Right kidney (tissue), 1 donor: ENCODE results near the gene XAF1.
"Not testable (repeated sequence)": the region's sequence is repeated elsewhere in the genome, so short reads cannot be mapped to it uniquely, and the experiment has no call there.

Experiments
- DNase-seq: peaks from one replicate; pipeline ENCODE4 v3.0.0-alpha.2; 2016

The XAF1 gene

DNA sequence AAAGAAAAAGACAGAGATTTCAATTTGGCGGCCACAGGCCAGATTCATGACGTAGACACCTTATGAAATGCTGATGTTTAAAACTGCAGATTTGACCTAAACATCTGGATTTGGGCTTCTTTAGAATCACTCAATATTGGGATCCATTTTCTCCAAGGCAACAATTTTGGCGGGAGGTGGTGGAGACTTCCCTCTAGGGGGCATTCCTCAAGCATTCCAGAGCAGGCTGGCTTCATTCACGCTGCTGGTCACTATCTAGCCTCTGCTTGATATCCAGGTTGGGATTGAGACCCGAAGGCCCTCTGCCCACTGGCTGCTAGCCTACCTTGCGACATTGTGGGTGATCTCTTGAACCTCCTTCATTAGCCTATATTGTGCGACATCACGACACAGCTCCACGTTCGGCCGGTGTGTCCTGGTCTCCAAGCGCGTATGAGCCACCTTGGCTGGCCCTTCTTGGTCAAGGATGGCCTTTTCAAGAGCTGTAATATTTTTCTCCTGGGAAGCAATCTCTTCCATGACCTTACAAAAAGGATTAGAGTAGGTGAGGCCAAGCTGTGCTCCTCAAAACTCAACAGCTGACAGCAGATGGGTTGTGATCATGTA, 44.7 kb downstream of the XAF1 start:
- DNase-seq, result no peak

DNA sequence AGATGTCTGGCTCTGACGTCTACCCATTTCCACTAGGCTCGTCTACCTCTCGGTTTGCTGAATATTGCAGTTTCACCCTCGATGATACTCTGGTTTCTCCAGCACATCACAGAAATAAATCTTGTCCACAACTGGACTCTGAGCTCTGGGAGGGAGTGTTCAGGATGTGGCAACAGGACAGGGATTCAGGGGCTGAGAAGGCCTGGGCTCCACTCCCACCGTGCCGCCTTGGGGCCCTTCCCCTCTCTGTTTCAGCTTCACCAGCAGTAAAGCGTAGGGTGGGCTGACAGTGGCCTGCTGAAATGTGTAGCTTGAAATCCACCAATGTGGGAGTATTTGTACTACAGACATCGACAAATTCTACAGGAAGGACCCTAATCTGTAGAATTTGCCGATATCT, 55.7 kb downstream of the XAF1 start:
- no peak for DNase-seq

DNA sequence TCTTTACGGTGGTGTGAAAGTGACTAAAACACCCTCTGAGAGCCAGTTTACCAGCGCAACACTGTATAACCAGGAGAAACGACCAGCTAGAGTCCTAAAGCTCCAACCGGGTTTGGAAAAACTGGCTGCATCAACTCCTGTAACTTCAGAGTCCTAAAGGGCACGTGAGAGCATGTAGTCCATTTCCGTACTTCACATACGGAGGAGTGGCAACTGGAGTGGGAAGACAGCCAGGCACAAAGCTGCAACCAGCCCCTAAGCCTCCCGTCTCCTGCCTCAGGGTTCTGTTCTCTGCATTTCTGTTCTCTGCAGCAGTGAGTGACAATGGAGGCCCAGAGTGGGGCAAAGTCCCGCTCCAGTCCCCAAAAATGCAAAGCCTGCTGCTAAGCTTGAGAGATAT, 56.4 kb downstream of the XAF1 start:
- DNase-seq, result no peak

DNA sequence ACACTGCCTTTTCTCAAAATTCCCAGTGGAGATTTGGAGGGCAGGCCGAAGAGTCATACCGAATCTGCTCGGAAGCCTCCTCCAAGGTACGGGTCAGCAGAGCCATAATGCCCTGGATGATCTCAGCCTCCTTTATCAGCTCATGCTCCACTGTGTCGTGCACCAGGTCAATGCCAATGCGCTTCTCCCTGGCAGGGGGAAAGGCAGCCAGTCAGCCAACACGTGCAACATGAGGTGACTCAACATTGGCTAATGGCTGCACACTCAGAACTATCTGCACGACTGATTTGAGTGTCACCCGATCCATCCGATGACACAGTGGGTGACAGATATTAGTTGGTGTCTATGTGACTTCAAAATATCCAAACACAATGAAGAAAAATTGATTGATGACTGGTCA, 59.9 kb downstream of the XAF1 start:
- no peak for DNase-seq

DNA sequence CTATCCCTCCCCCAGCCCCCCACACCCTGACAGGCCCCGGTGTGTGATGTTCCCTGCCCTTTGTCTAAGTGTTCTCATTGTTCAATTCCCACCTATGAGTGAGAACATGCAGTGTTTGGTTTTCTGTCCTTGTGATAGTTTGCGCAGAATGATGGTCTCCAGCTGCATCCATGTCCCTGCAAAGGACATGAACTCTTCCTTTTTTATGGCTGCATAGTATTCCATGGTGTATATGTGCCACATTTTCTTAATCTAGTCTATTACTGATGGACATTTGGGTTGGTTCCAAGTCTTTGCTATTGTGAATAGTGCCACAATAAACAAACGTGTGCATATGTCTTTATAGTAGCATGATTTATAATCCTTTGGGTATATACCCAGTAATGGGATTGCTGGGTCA, 60.5 kb downstream of the XAF1 start:
- not testable (repeated sequence) for DNase-seq

DNA sequence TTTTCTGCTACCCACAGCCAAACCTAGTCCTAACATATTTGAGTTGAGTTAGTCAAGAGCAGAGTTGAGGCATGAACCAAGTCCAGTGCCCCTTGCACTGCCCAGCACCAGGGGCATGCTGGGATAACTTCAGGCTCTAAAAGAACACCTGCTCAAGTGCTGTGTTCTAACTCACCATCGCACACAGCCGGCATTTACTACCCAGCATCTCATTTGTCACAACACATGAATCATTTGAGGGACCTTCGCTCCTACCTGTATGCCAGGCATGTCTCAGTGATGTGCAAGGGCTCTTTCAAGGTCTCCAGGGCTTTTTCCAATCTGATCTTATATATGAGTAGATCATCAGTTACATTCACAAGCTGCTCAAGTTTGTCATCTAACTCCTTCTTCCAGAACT, 63.1 kb downstream of the XAF1 start:
- DNase-seq, result no peak

DNA sequence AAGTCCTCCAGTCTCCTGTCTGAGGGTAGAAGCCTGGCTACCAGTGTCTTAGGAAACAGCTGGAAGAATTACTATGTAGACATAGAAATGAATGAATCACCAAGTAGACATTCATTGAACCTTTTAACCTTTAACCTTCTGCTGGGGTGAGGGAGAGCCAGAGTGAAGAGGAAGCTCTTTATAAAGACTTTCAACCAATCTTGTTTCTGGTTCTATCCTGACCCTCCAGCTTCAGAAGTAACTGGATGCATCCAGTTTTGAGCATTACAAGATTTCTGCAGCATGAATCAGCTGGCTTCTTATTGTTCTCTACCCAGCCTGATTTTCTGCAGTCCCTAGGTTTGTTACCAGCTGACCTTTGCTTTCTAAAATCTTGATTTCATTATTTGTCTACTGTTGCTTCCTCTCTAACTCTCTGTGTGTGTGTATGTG, 67.2 kb downstream of the XAF1 start:
- no peak for DNase-seq
